Lower lobe of right lung (tissue), 2 donors: ENCODE data around the gene P2RX4. TPM values are rescaled to one million over a fixed set of nuclear protein-coding genes. Genes with fewer than 3 reads are reported as not detected.

ENCODE experiments used
- ATAC-seq, 2 donors: fragments of 200-7000 bp; cut with Tn5 transposase; one replicate each; pipeline ENCODE4 v1.9.1; 2020 to 2022; ENCODE audit warnings: mild to moderate bottlenecking in 2 of 2, moderate library complexity in 2 of 2
- DNase-seq: peaks from one replicate; pipeline ENCODE4 v3.0.0-alpha.2; 2020
- H3K27ac ChIP-seq: fragments of 200-600 bp; one replicate; pipeline ENCODE4 v1.8.0; 2022
- H3K27me3 ChIP-seq: fragments of 200-600 bp; one replicate; pipeline ENCODE4 v1.8.0; 2022; ENCODE audit warnings: low read depth
- H3K36me3 ChIP-seq: fragments of 200-600 bp; one replicate; pipeline ENCODE4 v1.8.0; 2022; ENCODE audit warnings: mild to moderate bottlenecking
- H3K4me1 ChIP-seq: fragments of 200-600 bp; one replicate; pipeline ENCODE4 v1.8.0; 2022
- H3K4me3 ChIP-seq: fragments of 200-600 bp; one replicate; pipeline ENCODE4 v1.8.0; 2022; ENCODE audit warnings: mild to moderate bottlenecking
- H3K9me3 ChIP-seq: fragments of 200-600 bp; one replicate; pipeline ENCODE4 v1.8.0; 2022
- intact Hi-C: fragments of 100-400 bp; cut with DNase I; formaldehyde crosslinking; loops from one replicate; pipeline ENCODE4 v1.11.0; 2022
- total RNA-seq: library from RNA; stranded (reverse); fragmentation: NEBNext Ultra II Directional; extraction: Animal tissue kit (Norgen Biotek cat#: 25700); gene quantifications from one replicate; pipeline ENCODE4 v1.2.1, GENCODE V29; 2021
- TF ChIP-seq, protein P1 (sequence below): fragments of 200-600 bp; IDR thresholded peaks from one replicate; pipeline ENCODE4 v1.8.0; 2022; ENCODE audit warnings: antibody characterized with exemption, mild to moderate bottlenecking
- donor health status: DM: no; HTN: yes; CAD: no; lungs with severe emphysema.

The P2RX4 gene
- total RNA-seq, 1 donor from 2014 or later, result 65.8 TPM

DNA sequence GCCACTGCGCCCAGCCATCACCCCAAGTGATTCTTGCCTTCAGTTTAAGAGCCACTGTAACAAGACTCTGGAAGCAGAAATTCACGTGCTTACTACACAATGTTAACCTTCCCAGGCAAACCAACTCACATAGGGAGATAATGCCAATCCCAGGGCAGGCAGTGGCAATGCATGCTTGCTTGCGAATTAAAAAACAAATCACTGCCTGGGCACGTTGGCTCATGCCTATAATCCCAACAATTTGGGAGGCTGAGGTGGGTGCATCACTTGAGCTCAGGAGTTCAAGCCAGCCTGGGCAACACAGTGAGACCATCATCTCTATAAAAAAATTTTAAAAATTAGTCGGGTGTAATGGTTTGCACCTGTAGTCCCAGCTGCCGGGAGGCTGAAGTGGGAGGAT is 37.8 kb upstream of the P2RX4 start:
- H3K36me3 ChIP-seq, result peaks cover 36% of the 10 kb centered on the region
- no peak for ATAC-seq
- intact Hi-C loops, result no loop called here

DNA sequence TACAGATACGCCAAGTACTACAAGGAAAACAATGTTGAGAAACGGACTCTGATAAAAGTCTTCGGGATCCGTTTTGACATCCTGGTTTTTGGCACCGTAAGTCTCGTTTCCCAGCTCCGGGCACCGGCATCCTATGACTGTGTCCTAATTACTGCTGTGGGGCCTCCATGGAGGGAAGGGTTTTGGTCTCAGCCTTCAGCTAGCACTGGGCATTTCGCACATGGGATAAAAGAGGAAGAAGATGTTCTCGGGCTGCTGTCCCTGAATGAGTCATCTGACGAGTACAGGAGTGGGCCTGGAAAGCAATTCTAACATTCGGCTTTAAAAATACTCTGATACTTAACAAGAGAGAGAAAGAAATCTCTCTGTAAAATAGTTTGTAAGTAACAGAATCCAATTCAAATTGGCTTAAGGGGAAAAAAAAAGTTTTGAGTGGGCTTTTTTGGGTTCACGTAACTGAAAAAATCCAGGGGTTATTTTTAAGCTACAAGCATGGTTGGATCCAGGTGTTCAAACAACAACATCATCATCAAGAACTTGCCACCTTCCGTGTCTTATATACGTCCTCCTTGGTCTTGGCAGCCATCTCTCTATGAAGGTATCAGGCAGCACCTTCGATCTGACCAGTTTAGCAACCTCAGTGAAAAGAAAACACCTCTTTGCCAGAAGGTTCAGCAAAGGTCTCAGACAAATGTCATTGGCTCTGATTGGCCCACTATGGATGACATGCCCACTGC is 34.4 kb upstream of the P2RX4 start:
- no peak for DNase-seq
- H3K27ac ChIP-seq, result peak overlapping the region; percentile 15
- H3K4me3 ChIP-seq, result no peak overlapping the region
- TF ChIP-seq, protein P1, sequence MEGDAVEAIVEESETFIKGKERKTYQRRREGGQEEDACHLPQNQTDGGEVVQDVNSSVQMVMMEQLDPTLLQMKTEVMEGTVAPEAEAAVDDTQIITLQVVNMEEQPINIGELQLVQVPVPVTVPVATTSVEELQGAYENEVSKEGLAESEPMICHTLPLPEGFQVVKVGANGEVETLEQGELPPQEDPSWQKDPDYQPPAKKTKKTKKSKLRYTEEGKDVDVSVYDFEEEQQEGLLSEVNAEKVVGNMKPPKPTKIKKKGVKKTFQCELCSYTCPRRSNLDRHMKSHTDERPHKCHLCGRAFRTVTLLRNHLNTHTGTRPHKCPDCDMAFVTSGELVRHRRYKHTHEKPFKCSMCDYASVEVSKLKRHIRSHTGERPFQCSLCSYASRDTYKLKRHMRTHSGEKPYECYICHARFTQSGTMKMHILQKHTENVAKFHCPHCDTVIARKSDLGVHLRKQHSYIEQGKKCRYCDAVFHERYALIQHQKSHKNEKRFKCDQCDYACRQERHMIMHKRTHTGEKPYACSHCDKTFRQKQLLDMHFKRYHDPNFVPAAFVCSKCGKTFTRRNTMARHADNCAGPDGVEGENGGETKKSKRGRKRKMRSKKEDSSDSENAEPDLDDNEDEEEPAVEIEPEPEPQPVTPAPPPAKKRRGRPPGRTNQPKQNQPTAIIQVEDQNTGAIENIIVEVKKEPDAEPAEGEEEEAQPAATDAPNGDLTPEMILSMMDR, result no peak
- ATAC-seq, result peak; percentile 74 to 76
- no peaks in the 10 kb centered on the region for H3K27me3 ChIP-seq
- peaks cover 28% of the 10 kb centered on the region for H3K36me3 ChIP-seq
- H3K9me3 ChIP-seq, result no peaks in the 10 kb centered on the region
- intact Hi-C loops, result no loop called here
- no peaks in the 10 kb centered on the region for H3K4me1 ChIP-seq

More for the DNA sequence above, 37.8 kb upstream of the P2RX4 start:
- Histone ChIP-seq H3K9me3 (no peaks in the 10 kb centered on the region), H3K4me1 (no peaks in the 10 kb centered on the region), H3K4me3 (no peak overlapping the region), H3K27me3 (no peaks in the 10 kb centered on the region), H3K27ac (no peak overlapping the region)
- TF ChIP-seq, protein P1, result no peak
- no peak for DNase-seq

DNA sequence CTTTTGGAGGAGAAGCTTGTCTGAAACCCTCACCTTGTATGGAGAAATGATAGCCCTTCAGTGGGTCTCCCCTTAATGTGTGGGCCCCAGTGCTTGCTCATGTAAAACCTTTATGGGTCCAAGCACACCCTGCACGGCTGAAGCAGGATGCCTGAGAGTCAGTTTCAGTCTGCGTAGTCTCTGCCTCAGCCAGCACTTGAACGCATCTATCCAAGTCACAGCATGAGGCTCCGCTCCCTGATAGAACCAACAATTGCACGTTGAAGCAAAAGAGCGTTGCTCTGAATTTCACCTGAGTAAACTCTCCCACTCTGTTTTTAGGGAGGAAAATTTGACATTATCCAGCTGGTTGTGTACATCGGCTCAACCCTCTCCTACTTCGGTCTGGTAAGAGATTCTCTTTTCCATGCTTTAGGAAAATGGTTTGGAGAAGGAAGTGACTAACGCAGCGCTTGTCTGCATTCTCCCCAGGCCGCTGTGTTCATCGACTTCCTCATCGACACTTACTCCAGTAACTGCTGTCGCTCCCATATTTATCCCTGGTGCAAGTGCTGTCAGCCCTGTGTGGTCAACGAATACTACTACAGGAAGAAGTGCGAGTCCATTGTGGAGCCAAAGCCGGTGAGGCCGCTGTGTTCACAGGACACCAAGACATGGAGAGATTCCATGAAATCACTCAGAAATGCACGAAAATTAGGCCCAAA is 33.0 kb upstream of the P2RX4 start:
- H3K36me3 ChIP-seq, result peaks cover 37% of the 10 kb centered on the region
- no peak overlapping the region for H3K4me3 ChIP-seq
- no peaks in the 10 kb centered on the region for H3K9me3 ChIP-seq
- intact Hi-C loops, result no loop called here
- no peaks in the 10 kb centered on the region for H3K27me3 ChIP-seq
- TF ChIP-seq, protein P1, result no peak
- H3K4me1 ChIP-seq, result no peaks in the 10 kb centered on the region
- H3K27ac ChIP-seq, result no peak overlapping the region
- no peak for DNase-seq
- no peak for ATAC-seq

DNA sequence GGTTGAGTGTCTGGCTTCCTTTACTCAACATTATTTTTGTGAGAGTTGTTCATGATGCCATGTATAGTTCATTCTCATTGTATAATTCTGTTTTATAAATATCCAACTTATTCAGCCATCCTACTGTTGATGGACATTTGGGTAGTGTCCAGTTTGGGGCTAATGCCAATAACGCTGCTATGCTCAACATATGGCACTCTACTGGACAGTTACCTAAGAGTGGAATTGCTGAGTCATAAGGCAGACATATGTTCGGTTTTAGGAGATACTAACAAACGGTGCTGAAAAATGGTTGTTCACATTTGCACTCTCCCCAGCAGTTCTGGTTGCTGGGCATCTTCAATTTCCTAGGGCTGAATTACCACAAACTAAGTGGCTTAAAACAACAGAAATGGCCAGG is 28.7 kb upstream of the P2RX4 start:
- no peak overlapping the region for H3K4me3 ChIP-seq
- TF ChIP-seq, protein P1, result no peak
- H3K4me1 ChIP-seq, result no peaks in the 10 kb centered on the region
- no peaks in the 10 kb centered on the region for H3K27me3 ChIP-seq
- H3K9me3 ChIP-seq, result no peaks in the 10 kb centered on the region
- DNase-seq (no peak), ATAC-seq (no peak)
- intact Hi-C loops, result no loop called here
- H3K27ac ChIP-seq, result no peak overlapping the region
- H3K36me3 ChIP-seq, result peaks cover 40% of the 10 kb centered on the region

DNA sequence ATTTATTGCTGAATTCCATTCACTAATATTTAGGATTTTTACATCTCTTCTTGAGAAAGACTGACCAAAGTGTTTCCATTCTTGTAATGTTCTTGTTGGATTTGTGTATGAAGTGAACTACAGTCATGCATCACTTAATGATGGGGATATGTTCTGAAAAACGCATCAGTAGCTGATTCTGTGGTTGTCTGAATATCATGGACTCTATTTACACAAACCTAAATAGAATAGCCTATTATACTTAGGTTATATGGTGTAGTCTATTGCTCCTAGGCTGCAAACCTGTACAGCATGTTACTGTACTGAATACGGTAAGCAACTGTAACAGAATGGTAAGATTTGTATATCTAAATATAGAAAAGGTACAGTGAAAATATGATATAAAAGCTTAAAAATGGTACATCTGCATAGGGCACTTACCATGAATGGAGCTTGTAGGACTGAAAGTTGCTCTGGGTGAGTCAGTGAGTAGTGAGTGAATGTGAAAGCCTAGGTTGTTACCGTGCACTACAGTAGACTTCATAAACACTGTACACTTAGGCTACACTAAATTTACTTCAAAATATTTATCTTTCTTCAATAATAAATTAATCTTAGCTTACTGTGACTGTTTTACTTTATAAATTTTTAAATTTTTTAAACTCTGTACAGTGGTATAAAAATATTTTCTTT is 27.6 kb upstream of the P2RX4 start:
- intact Hi-C loops, result no loop called here
- TF ChIP-seq, protein P1, result no peak
- DNase-seq, result no peak
- Histone ChIP-seq H3K4me1 (no peaks in the 10 kb centered on the region), H3K27me3 (no peaks in the 10 kb centered on the region), H3K9me3 (no peaks in the 10 kb centered on the region), H3K36me3 (peaks cover 34% of the 10 kb centered on the region), H3K27ac (no peak overlapping the region), H3K4me3 (no peak overlapping the region)
- no peak for ATAC-seq
